B cell (primary cell): ENCODE measurements around the gene ACKR2. TPM values are rescaled to one million over a fixed set of nuclear protein-coding genes. Genes with fewer than 3 reads are reported as not detected.
A peak's percentile ranks its signal among the peaks of the same experiment; 100 is the strongest.
"Not testable (repeated sequence)": the region's sequence is repeated elsewhere in the genome, so short reads cannot be mapped to it uniquely, and the experiment has no call there.

Experiments used
- ATAC-seq: fragments of 200-7000 bp; cut with Tn5 transposase; one replicate; pipeline ENCODE4 v1.10.0; 2021; ENCODE audit warnings: low read depth, mild to moderate bottlenecking, moderate number of reproducible peaks, moderate library complexity
- CTCF ChIA-PET: fragments of 350-600 bp; sonication (Branson Sonifier 250); formaldehyde crosslinking; loops from one replicate; lab custom pipeline; 2021; ENCODE audit warnings: antibody characterized with exemption, inconsistent platforms; lab: Charles Lee
- POLR2A ChIA-PET: fragments of 350-600 bp; sonication (Branson Sonifier 250); formaldehyde crosslinking; loops from one replicate; lab custom pipeline; 2021; ENCODE audit warnings: antibody characterized with exemption; lab: Charles Lee
- DNase-seq: peaks from one replicate; pipeline ENCODE4 v3.0.0; 2013
- H2AFZ ChIP-seq: 2 replicates; pipeline ENCODE4 v1.6.1; 2012; ENCODE audit warnings: mild to moderate bottlenecking, low read depth, low read length; ENCODE audit not compliant: insufficient read depth, poor library complexity, severe bottlenecking
- H3K27ac ChIP-seq, 2 donors: 1 replicate in 1 of 2; 2 replicates in 1 of 2; pipeline ENCODE4 v1.5.1; 2012 to 2013; ENCODE audit warnings: low read length in 2 of 2, mild to moderate bottlenecking in 2 of 2, moderate library complexity in 1 of 2
- H3K27me3 ChIP-seq, 4 experiments: fragments of 200-600 bp in 1 of 4; sonication (generic) in 1 of 4; replicated peaks in 1 of 4; 1 replicate in 2 of 4; 2 replicates in 2 of 4; pipeline versions ENCODE4 v1.6.1 to v1.7.0; 2013 to 2016; ENCODE audit warnings: low read length in 3 of 4, mild to moderate bottlenecking in 2 of 4, mixed read lengths in 1 of 4, moderate library complexity in 1 of 4; ENCODE audit not compliant: insufficient read depth in 4 of 4, control insufficient read depth in 3 of 4; ENCODE audit errors: control extremely low read depth in 1 of 4
- H3K36me3 ChIP-seq, 2 experiments: replicated peaks in 1 of 2; 1 replicate in 1 of 2; 2 replicates in 1 of 2; pipeline versions ENCODE4 v1.6.1 to v1.7.1; 2013; ENCODE audit warnings: low read length in 1 of 2; ENCODE audit not compliant: insufficient read depth in 2 of 2, control insufficient read depth in 1 of 2; ENCODE audit errors: control extremely low read depth in 1 of 2, extremely low read depth in 1 of 2
- H3K4me1 ChIP-seq, 2 donors: fragments of 200-600 bp in 1 of 2; sonication (generic) in 1 of 2; 1 replicate in 1 of 2; 2 replicates in 1 of 2; pipeline versions ENCODE4 v1.5.1 to v1.6.1; 2013 to 2017; ENCODE audit warnings: low read length in 2 of 2; ENCODE audit not compliant: control insufficient read depth in 2 of 2, insufficient read depth in 2 of 2
- H3K4me2 ChIP-seq: replicated peaks from 2 replicates; pipeline ENCODE3; 2012; ENCODE audit warnings: mild to moderate bottlenecking, low read depth, low read length; ENCODE audit not compliant: poor library complexity, severe bottlenecking
- H3K4me3 ChIP-seq, 5 experiments: fragments of 200-600 bp in 1 of 5; sonication (generic) in 1 of 5; 1 replicate in 3 of 5; 2 replicates in 2 of 5; pipeline versions ENCODE4 v1.5.1 to v1.7.0; 2011 to 2016; ENCODE audit warnings: low read length in 4 of 5, mild to moderate bottlenecking in 4 of 5, low read depth in 2 of 5, control low read depth in 1 of 5, moderate library complexity in 1 of 5; ENCODE audit not compliant: insufficient read depth in 1 of 5; ENCODE audit errors: control extremely low read depth in 1 of 5, extremely low read depth in 1 of 5
- H3K79me2 ChIP-seq: fragments of 200-600 bp; sonication (generic); one replicate; pipeline ENCODE4 v1.6.0; 2016; ENCODE audit warnings: low read length; ENCODE audit not compliant: control insufficient read depth, insufficient read depth
- H3K9ac ChIP-seq: fragments of 200-600 bp; sonication (generic); 2 replicates; pipeline ENCODE4 v1.6.1; 2017; ENCODE audit warnings: mild to moderate bottlenecking, low read length, moderate library complexity
- H3K9me3 ChIP-seq, 3 donors: one replicate each; pipeline versions ENCODE4 v1.6.1 to v1.7.1; 2013; ENCODE audit warnings: low read length in 2 of 3; ENCODE audit not compliant: control insufficient read depth in 2 of 3, insufficient read depth in 1 of 3; ENCODE audit errors: control extremely low read depth in 1 of 3
- H4K20me1 ChIP-seq: 2 replicates; pipeline ENCODE4 v1.6.0; 2012; ENCODE audit warnings: mild to moderate bottlenecking, low read length; ENCODE audit not compliant: insufficient read depth, control insufficient read depth, poor library complexity, severe bottlenecking
- H3K27ac Mint-ChIP-seq: one replicate; pipeline ENCODE4 v1.8.0; 2021; ENCODE audit warnings: mixed read lengths
- H3K27me3 Mint-ChIP-seq: one replicate; pipeline ENCODE4 v1.8.0; 2021; ENCODE audit warnings: mixed read lengths
- H3K4me1 Mint-ChIP-seq: one replicate; pipeline ENCODE4 v1.8.0; 2021; ENCODE audit warnings: mixed read lengths
- H3K4me3 Mint-ChIP-seq: one replicate; pipeline ENCODE4 v1.8.0; 2021; ENCODE audit warnings: mixed read lengths
- H3K9me3 Mint-ChIP-seq: one replicate; pipeline ENCODE4 v1.8.0; 2022; ENCODE audit warnings: mixed read lengths; ENCODE audit not compliant: insufficient read depth
- CTCF ChIP-seq: fragments of 200-600 bp; IDR thresholded peaks from one replicate; pipeline ENCODE4 v1.8.0; 2022; ENCODE audit warnings: antibody characterized with exemption, mild to moderate bottlenecking
- EZH2 ChIP-seq: IDR thresholded peaks from 2 replicates; pipeline ENCODE4 v1.6.1; 2012; ENCODE audit warnings: borderline replicate concordance, low read depth, mild to moderate bottlenecking, moderate library complexity, low read length; ENCODE audit not compliant: insufficient read depth, poor library complexity, severe bottlenecking
- WGBS: methylation state at CpG from one replicate; pipeline ENCODE4 v1.1.5; 2013; ENCODE audit warnings: missing lambda C conversion rate; ENCODE audit not compliant: insufficient coverage; 5-methylcytosine and 5-hydroxymethylcytosine counted together
- intact Hi-C: fragments of 100-400 bp; cut with micrococcal nuclease; formaldehyde crosslinking; loops from one replicate; pipeline ENCODE4 v1.10.0; 2022
- polyA plus RNA-seq: library from polyadenylated mRNA; depleted of rRNA; stranded (reverse); fragments of >200 nt; gene quantifications from 2 replicates; pipeline ENCODE4 v1.2.3, GENCODE V29; 2012
- total RNA-seq, 2 donors: library from RNA; stranded (reverse); fragments of 120-200 nt in 1 of 2; gene quantifications; 1 replicate in 1 of 2; 2 replicates in 1 of 2; pipeline versions ENCODE4 v1.2.3 to v1.2.4, GENCODE V29; 2013 to 2022

Gene ACKR2
- total and polyA plus RNA-seq, 2 donors (not counting 1 experiment from before 2014, with no cell fraction given): 0.31 to 1.7 TPM

- POLR2A ChIA-PET, H3K9me3 Mint-ChIP-seq, H3K4me3 ChIP-seq, H3K27ac ChIP-seq, CTCF ChIA-PET, H3K79me2 ChIP-seq, H3K27me3 ChIP-seq, H4K20me1 ChIP-seq, ATAC-seq, H3K4me3 Mint-ChIP-seq, H3K4me1 Mint-ChIP-seq, H2AFZ ChIP-seq, H3K9ac ChIP-seq, H3K36me3 ChIP-seq, H3K4me2 ChIP-seq, H3K27ac Mint-ChIP-seq, H3K9me3 ChIP-seq, intact Hi-C loops, H3K4me1 ChIP-seq: not testable (repeated sequence)
- DNase-seq: peak; percentile 24
- peaks cover 11% of the 10 kb centered on the region for H3K27me3 Mint-ChIP-seq
- WGBS: 8% methylated on average over 11 of the region's 15 CpGs
These were observed 2.1 kb downstream of the ACKR2 start for GRCh38 chr3:42811118-42811883.

- no peaks in the 10 kb centered on the region for H3K9me3 ChIP-seq
- ChIA-PET POLR2A (no interaction called here), CTCF (interaction anchor here (2.2 kb wide), 1 partner anchor 67 kb away, joined by 6 read pairs; no protein-coding TSS in a partner anchor)
- no peaks in the 10 kb centered on the region for H4K20me1 ChIP-seq
- H3K79me2 ChIP-seq: no peaks in the 10 kb centered on the region
- 100% methylated on average over 1 of the region's 5 CpGs for WGBS
- H3K27me3 ChIP-seq: no peaks in the 10 kb centered on the region
- H3K4me1 Mint-ChIP-seq: peaks cover 8% of the 10 kb centered on the region
- no peak overlapping the region for H3K4me3 Mint-ChIP-seq
- no peak overlapping the region for H3K27ac ChIP-seq
- H3K4me3 ChIP-seq: no peak overlapping the region
- H3K4me1 ChIP-seq: peaks cover 0 to 5% of the 10 kb centered on the region in 2 donors
- no peak overlapping the region for H3K27ac Mint-ChIP-seq
- DNase-seq (no peak), ATAC-seq (no peak)
- H3K27me3 Mint-ChIP-seq: peaks cover 2% of the 10 kb centered on the region
- TF ChIP-seq EZH2: no peak
- no peak for TF ChIP-seq CTCF
- no peaks in the 10 kb centered on the region for H3K36me3 ChIP-seq
- H3K9me3 Mint-ChIP-seq: no peaks in the 10 kb centered on the region
- no peak overlapping the region for H3K4me2 ChIP-seq
- intact Hi-C loops: no loop called here
- no peak overlapping the region for H2AFZ ChIP-seq
- H3K9ac ChIP-seq: no peak overlapping the region
These were observed 5.0 kb downstream of the ACKR2 start for GRCh38 chr3:42814246-42814645.
